HG03565 (cell line): ENCODE results near the gene CLCNKB.

Experiments used
- ATAC-seq: cut with Tn5 transposase; IDR thresholded peaks from one replicate; pipeline ENCODE4 v1.9.1; 2021; ENCODE audit warnings: mild to moderate bottlenecking, moderate library complexity; ENCODE audit not compliant: unreplicated experiment

Gene CLCNKB

DNA sequence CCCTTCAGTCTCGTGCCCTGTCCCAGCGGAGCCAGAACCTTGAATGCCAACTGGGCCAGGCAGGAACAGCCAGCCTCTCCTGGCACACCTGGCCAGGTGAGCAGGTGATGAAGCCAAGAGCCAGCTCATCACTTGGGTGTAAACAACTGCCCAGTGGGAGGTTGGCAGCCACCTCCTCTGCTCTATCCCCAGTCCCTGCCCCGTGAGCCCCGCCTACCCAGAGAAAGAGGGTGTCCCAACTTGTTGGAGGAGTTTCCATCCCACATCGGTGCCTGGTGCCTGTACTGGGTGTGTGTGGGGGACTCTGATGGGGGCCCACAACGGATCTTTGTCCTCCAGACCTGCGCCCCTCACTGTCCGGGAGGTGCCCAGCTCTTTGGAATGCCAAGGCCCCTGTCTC lies 47.7 kb downstream of the CLCNKB start:
- ATAC-seq, result no peak

DNA sequence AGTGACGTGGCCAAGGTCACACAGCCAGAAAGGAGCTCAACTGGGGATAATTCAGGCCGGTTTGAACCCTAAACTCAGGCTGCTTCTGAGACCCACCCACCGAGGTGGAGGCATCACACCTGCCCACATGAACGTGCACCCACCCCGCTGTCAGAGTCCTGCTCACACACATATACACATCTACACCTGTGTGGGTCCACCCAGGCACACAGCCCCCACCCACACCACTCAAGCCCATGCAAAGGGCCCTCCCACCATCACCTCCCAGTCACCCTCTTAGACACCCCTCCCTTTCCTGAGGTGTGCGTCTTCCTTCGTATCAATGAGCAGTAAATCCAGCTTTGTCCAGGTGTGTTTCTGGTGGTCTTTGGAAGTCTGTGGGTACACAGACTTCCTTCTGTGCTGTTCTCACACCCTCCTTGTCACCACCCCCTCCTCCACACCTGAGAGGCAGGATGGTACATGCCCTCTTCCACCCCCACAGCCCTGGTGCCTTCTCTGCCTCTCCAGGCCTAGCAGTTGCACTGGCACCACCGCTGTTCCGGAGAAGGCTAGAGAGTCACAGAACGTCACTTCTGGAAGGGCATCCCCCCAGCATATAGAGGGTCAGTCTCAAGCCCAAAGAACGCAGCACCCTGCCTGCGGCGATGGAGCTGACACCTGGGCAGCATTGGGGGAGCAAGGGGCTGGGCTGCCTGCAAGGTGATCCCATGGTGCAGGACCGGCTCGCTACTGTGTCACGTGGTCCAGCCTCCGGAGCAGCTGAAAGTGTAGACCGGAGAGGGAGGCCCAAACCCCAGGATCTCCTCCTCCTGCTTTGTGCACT lies 48.7 kb downstream of the CLCNKB start:
- ATAC-seq, result no peak

DNA sequence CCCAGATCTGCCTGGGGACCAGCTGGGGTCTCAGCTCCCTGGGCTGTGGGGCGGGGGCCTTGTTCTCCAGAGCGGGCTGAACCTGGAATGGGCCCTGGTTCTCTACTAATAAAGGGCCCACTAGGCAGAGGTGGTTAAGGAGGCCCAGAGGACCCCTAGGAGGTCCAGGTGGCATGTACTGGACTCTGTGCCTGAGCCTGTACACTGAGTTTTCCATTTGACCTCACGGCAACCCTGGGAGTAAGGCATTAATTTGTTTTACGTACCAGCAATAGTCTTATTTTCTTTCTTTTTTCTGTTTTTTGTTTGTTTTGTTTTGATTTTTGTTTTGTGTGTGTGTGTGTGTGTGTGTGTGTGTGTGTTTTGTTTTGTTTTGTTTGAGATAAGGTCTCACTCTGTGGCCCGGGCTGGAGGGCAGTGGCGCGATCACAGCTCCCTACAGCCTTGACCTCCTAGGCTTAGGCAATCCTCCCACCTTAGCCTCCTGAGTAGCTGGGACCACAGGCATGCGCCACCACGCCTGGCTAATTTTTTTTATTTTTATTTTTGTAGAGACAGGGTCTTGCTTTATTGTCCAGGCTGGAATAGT lies 49.4 kb downstream of the CLCNKB start:
- ATAC-seq, result no peak

DNA sequence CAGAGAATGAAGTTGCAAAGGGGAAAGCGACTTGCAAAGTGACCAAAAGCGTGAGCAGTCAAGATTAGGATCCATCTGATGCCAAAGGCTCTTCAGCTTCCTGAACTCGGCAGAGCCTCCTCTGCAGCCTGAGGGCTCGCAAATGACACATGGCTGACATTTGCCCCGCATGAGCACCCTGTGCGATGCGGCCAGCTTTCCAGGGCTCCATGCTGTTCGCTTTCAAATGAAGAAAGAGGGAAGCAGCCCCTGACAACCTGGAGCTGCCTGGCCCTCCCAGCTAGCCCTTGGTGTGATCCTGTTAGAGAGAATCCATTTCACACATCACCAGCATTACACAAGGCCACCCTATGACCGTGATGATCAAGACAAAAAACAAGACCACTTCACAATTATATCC lies 50.0 kb downstream of the CLCNKB start:
- no peak for ATAC-seq

DNA sequence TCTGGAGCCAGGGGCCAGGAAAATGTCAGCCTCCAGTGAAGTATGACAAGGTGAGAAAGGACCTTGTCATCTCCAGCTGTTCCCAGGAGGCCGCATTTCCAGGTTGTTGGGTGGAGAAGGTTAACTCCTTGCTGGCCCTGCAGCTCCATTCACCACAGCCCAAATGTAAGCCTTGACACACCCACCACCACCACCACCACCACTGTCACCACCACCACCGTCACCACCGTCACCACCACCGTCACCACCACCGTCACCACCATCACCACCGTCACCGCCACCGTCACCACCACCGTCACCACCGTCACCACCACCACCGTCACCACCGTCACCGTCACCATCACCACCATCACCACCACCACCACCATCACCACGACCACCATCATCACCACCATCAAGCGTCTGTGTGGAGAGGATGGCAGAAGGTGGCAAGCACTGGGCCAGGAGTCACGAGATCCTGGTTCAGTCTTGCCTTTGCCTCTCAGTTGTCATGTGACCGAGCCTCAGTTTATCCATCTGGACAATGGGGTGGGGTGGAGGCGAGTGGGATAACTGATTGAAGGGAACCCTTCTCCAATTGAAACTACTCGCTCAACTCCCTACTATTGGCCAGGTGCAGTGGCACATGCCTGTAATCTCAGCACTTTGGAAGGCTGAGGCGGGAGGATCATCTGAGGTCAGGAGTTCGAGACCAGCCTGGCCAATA lies 51.0 kb downstream of the CLCNKB start:
- no peak for ATAC-seq

DNA sequence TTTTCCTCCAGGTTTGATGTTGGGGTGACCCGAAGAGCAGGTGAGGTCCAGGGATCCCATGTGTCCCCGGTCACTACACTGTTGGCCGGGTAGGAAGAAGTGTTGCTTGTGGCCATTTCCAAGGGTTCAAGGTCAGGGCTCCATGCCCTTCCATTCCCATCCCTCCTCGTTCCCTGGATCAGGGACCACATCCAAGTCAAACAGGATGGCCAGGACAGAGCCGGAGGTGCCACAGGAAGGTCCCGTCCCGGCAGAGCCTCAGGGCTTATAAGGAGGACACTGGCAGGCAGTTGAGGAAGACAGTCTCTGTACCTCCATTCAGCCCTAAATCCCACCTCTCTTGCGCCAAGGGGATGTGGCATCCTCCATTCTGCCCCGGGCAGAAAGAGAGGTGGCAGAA lies 51.9 kb downstream of the CLCNKB start:
- no peak for ATAC-seq

DNA sequence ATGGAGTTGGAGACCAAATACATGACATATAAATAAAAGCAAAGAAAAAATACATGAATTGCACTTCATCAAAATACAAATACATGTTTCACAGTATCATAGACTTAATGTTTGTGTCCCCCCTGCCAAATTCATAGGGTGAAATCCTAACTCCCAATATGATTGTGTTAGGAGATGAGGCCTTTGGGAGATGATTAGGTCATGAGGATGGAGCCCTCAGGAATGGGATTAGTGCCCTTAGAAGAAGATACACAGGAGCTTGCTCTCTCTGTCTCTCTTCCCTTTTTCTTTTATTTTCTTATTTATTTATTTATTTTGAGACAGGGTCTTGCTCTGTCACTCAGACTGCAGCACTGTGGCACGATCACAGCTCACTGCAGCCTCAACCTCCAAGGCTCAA lies 55.8 kb downstream of the CLCNKB start:
- no peak for ATAC-seq

DNA sequence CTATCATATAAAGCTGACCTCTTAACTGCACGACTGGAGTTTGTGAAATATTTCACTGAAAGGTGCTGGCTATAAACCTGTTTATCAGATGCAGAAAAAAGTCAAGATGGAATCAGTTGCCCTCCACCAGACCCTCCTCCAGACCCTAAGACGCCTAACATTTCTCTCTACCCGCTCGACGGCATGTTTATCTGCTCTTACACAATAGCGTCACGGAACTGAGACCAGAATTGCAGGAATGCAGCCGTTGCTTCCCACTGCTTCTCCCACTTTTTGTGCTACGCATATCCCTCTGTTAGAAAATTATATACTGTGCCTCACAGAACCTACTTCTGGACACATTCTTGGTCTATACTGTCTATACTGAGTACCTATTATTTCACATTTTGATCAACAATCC lies 58.0 kb downstream of the CLCNKB start:
- no peak for ATAC-seq
